Measurements from ENCODE around the gene GFER. TPM values are rescaled to one million over a fixed set of nuclear protein-coding genes. Genes with fewer than 3 reads are reported as not detected.

GFER gene
- total and polyA plus RNA-seq, 4 donors: 7.4 to 28.4 (median 15.1) TPM

DNA sequence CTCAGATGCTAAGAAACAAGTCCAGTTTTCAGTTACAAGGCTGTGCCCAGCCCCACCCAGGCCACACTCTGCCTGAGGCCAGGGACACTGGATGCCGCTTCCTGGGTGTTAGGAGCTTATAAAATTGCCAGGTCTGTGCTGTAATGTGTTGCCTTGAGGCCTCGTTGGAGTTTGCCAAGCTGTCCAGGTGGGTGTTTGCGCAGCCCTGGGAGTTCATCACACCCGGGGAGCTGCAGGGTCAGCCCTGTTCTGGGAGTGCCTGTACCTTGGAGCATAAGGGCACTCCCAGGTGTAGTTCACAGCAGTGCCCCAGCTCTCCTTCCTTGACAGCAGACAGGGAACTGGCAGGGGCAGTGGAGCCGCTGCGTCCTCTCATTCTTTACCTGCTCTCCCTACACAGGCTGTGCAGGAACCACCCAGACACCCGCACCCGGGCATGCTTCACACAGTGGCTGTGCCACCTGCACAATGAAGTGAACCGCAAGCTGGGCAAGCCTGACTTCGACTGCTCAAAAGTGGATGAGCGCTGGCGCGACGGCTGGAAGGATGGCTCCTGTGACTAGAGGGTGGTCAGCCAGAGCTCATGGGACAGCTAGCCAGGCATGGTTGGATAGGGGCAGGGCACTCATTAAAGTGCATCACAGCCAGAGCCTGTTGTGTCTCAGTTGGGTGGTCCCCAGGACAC is 1.6 kb downstream of the GFER start:
- no peak overlapping the region for H3K4me3 ChIP-seq (ENCODE audit: low read depth in 1 of 3, low read length in 3 of 3)
- H3K27me3 ChIP-seq (ENCODE audit: control insufficient read depth in 4 of 4, insufficient read depth in 4 of 4, low read length in 3 of 4): peaks cover 0 to 5% (median 2%) of the 10 kb centered on the region in 4 donors
- no peaks in the 10 kb centered on the region for H3K9me3 ChIP-seq (ENCODE audit: control insufficient read depth in 4 of 4, low read length in 3 of 4)
- H3K9ac ChIP-seq (ENCODE audit: low read depth in 1 of 2, low read length in 2 of 2): peak overlapping the region in 1 of 2 donors; percentile 4
- peaks cover 0 to 17% (median under 1%) of the 10 kb centered on the region in 4 donors for H3K36me3 ChIP-seq (ENCODE audit: control insufficient read depth in 4 of 4, insufficient read depth in 3 of 4, low read depth in 1 of 4, low read length in 3 of 4)
- no peak overlapping the region for H3K27ac ChIP-seq (ENCODE audit: low read depth in 1 of 2, low read length in 2 of 2)
- no peak for DNase-seq (ENCODE audit: low spot score)
- peaks cover 10 to 39% (median 20%) of the 10 kb centered on the region in 4 donors for H3K4me1 ChIP-seq (ENCODE audit: control insufficient read depth in 4 of 4, insufficient read depth in 4 of 4, low read length in 3 of 4)
- TF ChIP-seq, protein P1, sequence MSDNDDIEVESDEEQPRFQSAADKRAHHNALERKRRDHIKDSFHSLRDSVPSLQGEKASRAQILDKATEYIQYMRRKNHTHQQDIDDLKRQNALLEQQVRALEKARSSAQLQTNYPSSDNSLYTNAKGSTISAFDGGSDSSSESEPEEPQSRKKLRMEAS (IDR thresholded peaks at IDR 0.05): no peak
- TF ChIP-seq SP1 (IDR thresholded peaks at IDR 0.05) (no peak), FOXA2 (IDR thresholded peaks at IDR 0.05) (no peak), JUND (IDR thresholded peaks at IDR 0.05) (no peak), HNF4G (IDR thresholded peaks at IDR 0.05) (no peak), HNF4A (conservative IDR thresholded peaks at IDR 0.05) (no peak), RAD21 (IDR thresholded peaks at IDR 0.05) (no peak), GABPA (IDR thresholded peaks at IDR 0.05 in 1 of 2, conservative IDR thresholded peaks at IDR 0.05 in 1 of 2) (no peak), ZBTB33 (IDR thresholded peaks at IDR 0.05) (no peak), YY1 (IDR thresholded peaks at IDR 0.05) (no peak), FOXA1 (IDR thresholded peaks at IDR 0.05) (no peak), RXRA (IDR thresholded peaks at IDR 0.05) (no peak), NR2F2 (IDR thresholded peaks at IDR 0.05) (no peak), TAF1 (conservative IDR thresholded peaks at IDR 0.05) (no peak), EGR1 (IDR thresholded peaks at IDR 0.05; ENCODE audit: low read depth in 2 of 2) (no peak)
- TF ChIP-seq, protein P2, sequence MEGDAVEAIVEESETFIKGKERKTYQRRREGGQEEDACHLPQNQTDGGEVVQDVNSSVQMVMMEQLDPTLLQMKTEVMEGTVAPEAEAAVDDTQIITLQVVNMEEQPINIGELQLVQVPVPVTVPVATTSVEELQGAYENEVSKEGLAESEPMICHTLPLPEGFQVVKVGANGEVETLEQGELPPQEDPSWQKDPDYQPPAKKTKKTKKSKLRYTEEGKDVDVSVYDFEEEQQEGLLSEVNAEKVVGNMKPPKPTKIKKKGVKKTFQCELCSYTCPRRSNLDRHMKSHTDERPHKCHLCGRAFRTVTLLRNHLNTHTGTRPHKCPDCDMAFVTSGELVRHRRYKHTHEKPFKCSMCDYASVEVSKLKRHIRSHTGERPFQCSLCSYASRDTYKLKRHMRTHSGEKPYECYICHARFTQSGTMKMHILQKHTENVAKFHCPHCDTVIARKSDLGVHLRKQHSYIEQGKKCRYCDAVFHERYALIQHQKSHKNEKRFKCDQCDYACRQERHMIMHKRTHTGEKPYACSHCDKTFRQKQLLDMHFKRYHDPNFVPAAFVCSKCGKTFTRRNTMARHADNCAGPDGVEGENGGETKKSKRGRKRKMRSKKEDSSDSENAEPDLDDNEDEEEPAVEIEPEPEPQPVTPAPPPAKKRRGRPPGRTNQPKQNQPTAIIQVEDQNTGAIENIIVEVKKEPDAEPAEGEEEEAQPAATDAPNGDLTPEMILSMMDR (IDR thresholded peaks at IDR 0.05; ENCODE audit: low read depth, low read length, missing input control): no peak
- TF ChIP-seq, protein P3, sequence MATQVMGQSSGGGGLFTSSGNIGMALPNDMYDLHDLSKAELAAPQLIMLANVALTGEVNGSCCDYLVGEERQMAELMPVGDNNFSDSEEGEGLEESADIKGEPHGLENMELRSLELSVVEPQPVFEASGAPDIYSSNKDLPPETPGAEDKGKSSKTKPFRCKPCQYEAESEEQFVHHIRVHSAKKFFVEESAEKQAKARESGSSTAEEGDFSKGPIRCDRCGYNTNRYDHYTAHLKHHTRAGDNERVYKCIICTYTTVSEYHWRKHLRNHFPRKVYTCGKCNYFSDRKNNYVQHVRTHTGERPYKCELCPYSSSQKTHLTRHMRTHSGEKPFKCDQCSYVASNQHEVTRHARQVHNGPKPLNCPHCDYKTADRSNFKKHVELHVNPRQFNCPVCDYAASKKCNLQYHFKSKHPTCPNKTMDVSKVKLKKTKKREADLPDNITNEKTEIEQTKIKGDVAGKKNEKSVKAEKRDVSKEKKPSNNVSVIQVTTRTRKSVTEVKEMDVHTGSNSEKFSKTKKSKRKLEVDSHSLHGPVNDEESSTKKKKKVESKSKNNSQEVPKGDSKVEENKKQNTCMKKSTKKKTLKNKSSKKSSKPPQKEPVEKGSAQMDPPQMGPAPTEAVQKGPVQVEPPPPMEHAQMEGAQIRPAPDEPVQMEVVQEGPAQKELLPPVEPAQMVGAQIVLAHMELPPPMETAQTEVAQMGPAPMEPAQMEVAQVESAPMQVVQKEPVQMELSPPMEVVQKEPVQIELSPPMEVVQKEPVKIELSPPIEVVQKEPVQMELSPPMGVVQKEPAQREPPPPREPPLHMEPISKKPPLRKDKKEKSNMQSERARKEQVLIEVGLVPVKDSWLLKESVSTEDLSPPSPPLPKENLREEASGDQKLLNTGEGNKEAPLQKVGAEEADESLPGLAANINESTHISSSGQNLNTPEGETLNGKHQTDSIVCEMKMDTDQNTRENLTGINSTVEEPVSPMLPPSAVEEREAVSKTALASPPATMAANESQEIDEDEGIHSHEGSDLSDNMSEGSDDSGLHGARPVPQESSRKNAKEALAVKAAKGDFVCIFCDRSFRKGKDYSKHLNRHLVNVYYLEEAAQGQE (IDR thresholded peaks at IDR 0.05): no peak
- TF ChIP-seq, protein P4, sequence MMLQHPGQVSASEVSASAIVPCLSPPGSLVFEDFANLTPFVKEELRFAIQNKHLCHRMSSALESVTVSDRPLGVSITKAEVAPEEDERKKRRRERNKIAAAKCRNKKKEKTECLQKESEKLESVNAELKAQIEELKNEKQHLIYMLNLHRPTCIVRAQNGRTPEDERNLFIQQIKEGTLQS (IDR thresholded peaks at IDR 0.05): no peak
- 82% methylated on average over 14 of the region's 14 CpGs for WGBS
